NCI-H82 treated with DMSO at 0.1 percent for 48 hours (cell line): ENCODE data around the gene CNTRL.
"Not testable (repeated sequence)": the region's sequence is repeated elsewhere in the genome, so short reads cannot be mapped to it uniquely, and the experiment has no call there.

Experiments used
- DNase-seq: peaks from one replicate; lab custom pipeline; 2025; ENCODE audit not compliant: unreplicated experiment; lab: John Stamatoyannopoulos, UW

CNTRL gene

GRCh38 chr9:121074370-121075250 is at the start of gene CNTRL:
Gene CNTRL (plus strand): TSS chr9:121074955. CDS start chr9:121088327, 13,372 bp downstream.
- peak; percentile 57 for DNase-seq

GRCh38 chr9:121026260-121026691 is 48.5 kb upstream of the CNTRL start:
- no peak for DNase-seq

GRCh38 chr9:121026768-121027167 is 48.0 kb upstream of the CNTRL start:
- no peak for DNase-seq

GRCh38 chr9:121028285-121028684 is 46.5 kb upstream of the CNTRL start:
- DNase-seq: not testable (repeated sequence)

GRCh38 chr9:121029469-121029868 is 45.3 kb upstream of the CNTRL start:
- DNase-seq: no peak

- DNase-seq: no peak
Measured at GRCh38 chr9:121034529-121034928, 40.2 kb upstream of the CNTRL start.

GRCh38 chr9:121035717-121036116 is 39.0 kb upstream of the CNTRL start:
- DNase-seq: not testable (repeated sequence)

GRCh38 chr9:121038362-121038761 is 36.4 kb upstream of the CNTRL start:
- DNase-seq: no peak

GRCh38 chr9:121038804-121039203 is 36.0 kb upstream of the CNTRL start:
- no peak for DNase-seq

- DNase-seq: no peak
Measured at GRCh38 chr9:121048175-121048574, 26.6 kb upstream of the CNTRL start.

GRCh38 chr9:121048618-121049017 is 26.1 kb upstream of the CNTRL start:
- no peak for DNase-seq

- no peak for DNase-seq
Measured at GRCh38 chr9:121050128-121050988, 24.4 kb upstream of the CNTRL start, which contains the start of gene C5. Gene C5 (minus strand): TSS chr9:121050275. CDS start chr9:121050246, 29 bp downstream.

GRCh38 chr9:121053544-121053943 is 21.2 kb upstream of the CNTRL start:
- DNase-seq: no peak

- DNase-seq: no peak
Measured at GRCh38 chr9:121055642-121056143, 19.1 kb upstream of the CNTRL start.

GRCh38 chr9:121057821-121058220 is 16.9 kb upstream of the CNTRL start:
- DNase-seq: no peak

- DNase-seq: no peak
Measured at GRCh38 chr9:121059513-121059912, 15.2 kb upstream of the CNTRL start.

- DNase-seq: peak; percentile 55
Measured at GRCh38 chr9:121059998-121060636, 14.6 kb upstream of the CNTRL start.

GRCh38 chr9:121066850-121067249 is 7.9 kb upstream of the CNTRL start:
- no peak for DNase-seq

GRCh38 chr9:121067640-121068039 is 7.1 kb upstream of the CNTRL start:
- DNase-seq: no peak

- DNase-seq: no peak
Measured at GRCh38 chr9:121069396-121069795, 5.4 kb upstream of the CNTRL start.

- no peak for DNase-seq
Measured at GRCh38 chr9:121071370-121071755, 3.4 kb upstream of the CNTRL start.
